ENCODE data around the gene SRP14. TPM values are rescaled to one million over a fixed set of nuclear protein-coding genes. Genes with fewer than 3 reads are reported as not detected.

SRP14 gene
- total RNA-seq, 1 experiment from 2014 or later, result 200 TPM

GRCh38 chr15:40066589-40066988 is 27.6 kb upstream of the SRP14 start:
- Histone ChIP-seq H4K8ac (replicated peaks; ENCODE audit: insufficient read length, low read depth, low read length) (no peak overlapping the region), H3T11ph (ENCODE audit: low read length) (no peak overlapping the region), H3K9me3 (ENCODE audit: control insufficient read depth, low read depth, low read length) (no peaks in the 10 kb centered on the region), H3K27me3 (ENCODE audit: insufficient read depth, low read length) (no peaks in the 10 kb centered on the region), H3K79me2 (ENCODE audit: insufficient read depth, low read length) (no peaks in the 10 kb centered on the region), H2AFZ (ENCODE audit: low read length) (no peak overlapping the region), H3K9ac (ENCODE audit: extremely low read depth, insufficient read length, low read length) (no peak overlapping the region), H3K4me1 (ENCODE audit: insufficient read depth, low read length) (peaks cover 9% of the 10 kb centered on the region; the same call in 1 of the 2 replicates), H3K18ac (ENCODE audit: insufficient read length, low read depth, low read length) (no peak overlapping the region), H3K4me2 (ENCODE audit: insufficient read depth, insufficient read length, low read length) (no peak overlapping the region), H4K91ac (ENCODE audit: insufficient read length, low read depth, low read length) (no peak overlapping the region), H2BK20ac (ENCODE audit: low read depth, low read length, poor library complexity, severe bottlenecking) (no peak overlapping the region), H4K20me1 (ENCODE audit: control insufficient read depth, insufficient read depth, insufficient read length) (no peaks in the 10 kb centered on the region), H3K79me1 (ENCODE audit: insufficient read depth, low read depth, low read length, poor library complexity, severe bottlenecking) (no peaks in the 10 kb centered on the region), H3K4ac (ENCODE audit: low read depth, low read length) (no peak overlapping the region), H2BK15ac (ENCODE audit: low read depth, low read length) (no peak overlapping the region), H3K23ac (ENCODE audit: insufficient read length, low read depth, low read length) (no peak overlapping the region), H3K23me2 (ENCODE audit: insufficient read length, low read depth, low read length, poor library complexity, severe bottlenecking) (no peaks in the 10 kb centered on the region), H4K5ac (ENCODE audit: insufficient read length, low read depth, low read length) (no peak overlapping the region), H3K56ac (ENCODE audit: insufficient read length, low read depth, low read length) (no peak overlapping the region), H3K27ac (ENCODE audit: insufficient read length, low read depth, low read length) (no peak overlapping the region), H3K14ac (ENCODE audit: insufficient read depth, low read length) (no peak overlapping the region), H2BK5ac (ENCODE audit: insufficient read length, low read length) (no peak overlapping the region), H2AK5ac (ENCODE audit: insufficient read length, low read length) (no peak overlapping the region), H2BK12ac (ENCODE audit: insufficient read length, low read depth, low read length) (no peak overlapping the region), H2BK120ac (ENCODE audit: low read depth, low read length, poor library complexity, severe bottlenecking) (no peak overlapping the region)
- Mint-ChIP-seq H3K9me3 (no peaks in the 10 kb centered on the region; a peak in 1 of 5 replicates), H3K27ac (no peak overlapping the region; a peak in 1 of 7 replicates), H3K36me3 (ENCODE audit: insufficient read depth in 1 of 3, low read depth in 3 of 3) (no peaks in the 10 kb centered on the region), H3K27me3 (ENCODE audit: low read depth) (no peaks in the 10 kb centered on the region; the same call in 1 of the 2 replicates), H3K4me3 (no peak overlapping the region), H3K4me1 (peaks cover 32% of the 10 kb centered on the region in 2 experiments)
- WGBS (ENCODE audit: extremely low coverage, insufficient read length, low lambda C conversion rate), result no CpG with 5 or more reads among the region's 5 CpGs
- no peak for DNase-seq
- TF ChIP-seq CTCF (conservative IDR thresholded peaks at IDR 0.05), result no peak
